ENCODE measurements around the gene ASTL.

- TF ChIP-seq FOXP4 (CRISPR knock-in tag; IDR thresholded peaks at IDR 0.05) = no peak
- no peak for TF ChIP-seq RNF2 (conservative IDR thresholded peaks at IDR 0.05; ENCODE audit: low read depth)
- TF ChIP-seq CTCF (CRISPR knock-in tag; IDR thresholded peaks at IDR 0.05) = no peak
- TF ChIP-seq ATF7-NPFF (CRISPR knock-in tag; IDR thresholded peaks at IDR 0.05; ENCODE audit: low read depth) = no peak
- no peak for TF ChIP-seq TIGD3 (CRISPR knock-in tag; IDR thresholded peaks at IDR 0.05; ENCODE audit: borderline replicate concordance)
- TF ChIP-seq SIN3A (IDR thresholded peaks at IDR 0.05; ENCODE audit: borderline replicate concordance, low read depth, low read length) = no peak
- TF ChIP-seq ZNF282 (IDR thresholded peaks at IDR 0.05; ENCODE audit: partially characterized antibody) = no peak
- TF ChIP-seq REST (IDR thresholded peaks at IDR 0.05; ENCODE audit: borderline replicate concordance in 1 of 2, low read depth in 1 of 2, low read length in 2 of 2) = no peak
Observed at GRCh38 chr2:96159084-96159830, 21.0 kb upstream of the ASTL start.
